GM19238 (cell line): Measurements from ENCODE around the gene FYCO1.
A peak's percentile ranks its signal among the peaks of the same experiment; 100 is the strongest.

Experiments
- DNase-seq: peaks from one replicate; pipeline ENCODE4 v3.0.0; 2011; ENCODE audit warnings: low spot score; ENCODE audit not compliant: insufficient read length

Gene FYCO1

DNA sequence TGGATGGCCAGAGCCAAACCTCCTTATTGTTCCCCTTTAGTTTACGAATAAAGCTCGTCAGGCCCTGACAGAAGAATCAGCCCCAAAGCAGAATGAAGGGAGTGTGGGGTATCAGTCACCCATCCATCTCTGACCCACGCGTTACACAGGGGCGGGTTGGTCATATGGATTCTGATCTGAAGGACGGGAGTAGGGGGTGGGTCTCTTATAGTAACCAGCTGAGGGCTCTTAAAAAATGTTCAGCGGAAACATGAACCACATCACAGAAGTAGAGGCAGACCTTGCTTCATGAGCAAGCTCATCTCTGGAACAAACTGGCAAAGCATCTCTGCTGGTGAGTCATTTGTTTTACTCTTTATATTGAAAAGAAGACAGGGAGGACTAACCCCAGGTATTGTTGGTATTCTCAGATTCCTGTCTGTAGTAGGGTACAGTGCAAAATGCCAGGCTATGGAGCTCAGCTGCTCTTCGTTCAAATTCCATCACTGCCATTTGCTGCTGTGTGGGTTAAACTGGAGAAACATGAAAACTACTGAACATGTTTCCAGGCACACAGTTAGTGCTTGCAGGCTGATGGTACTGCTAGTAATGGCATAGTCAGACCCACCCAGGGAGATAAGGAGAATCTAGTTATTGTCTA is 52.3 kb downstream of the FYCO1 start, which contains the start of gene CXCR6:
TSS of gene CXCR6 (plus strand) at position 258 of the 640 bp plus-strand sequence. CDS start 3,018 bp downstream, outside the sequence.
- DNase-seq = no peak

DNA sequence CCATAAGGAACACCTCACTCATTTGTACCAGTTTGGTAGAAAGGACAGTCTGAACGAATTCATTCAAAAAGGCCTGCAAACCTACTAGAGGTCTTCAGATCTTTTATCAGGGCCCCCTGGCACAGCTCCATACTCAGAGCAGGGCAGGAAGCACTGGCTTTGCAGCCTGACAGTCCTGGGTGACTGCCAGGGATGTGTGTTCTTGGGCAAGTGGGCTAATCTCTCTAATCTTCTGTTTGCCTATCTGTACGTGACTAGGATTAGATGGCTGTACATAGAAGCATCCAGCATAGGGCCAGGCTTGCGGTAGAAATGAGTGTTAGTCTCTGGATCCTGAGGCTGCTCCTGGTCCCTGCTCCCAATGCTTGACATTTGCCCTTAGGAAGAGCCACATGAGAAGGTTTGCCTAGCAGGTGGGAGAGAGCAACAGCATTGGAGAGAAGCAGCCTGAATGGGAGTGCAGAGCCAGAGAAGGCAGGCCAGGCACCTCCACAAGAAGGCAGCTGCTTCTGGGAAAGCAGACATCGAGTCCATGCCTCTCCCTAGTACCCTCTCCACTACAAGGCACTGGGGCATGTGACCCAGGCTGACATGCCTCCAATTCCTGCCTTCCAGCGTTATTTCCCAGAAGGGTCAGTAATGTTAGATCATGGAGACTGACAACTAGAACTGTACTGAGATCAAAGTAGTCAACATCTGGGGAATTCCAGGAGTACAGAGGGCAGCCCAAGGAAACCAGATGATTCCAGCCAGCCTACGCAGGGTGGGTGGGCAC is 53.4 kb downstream of the FYCO1 start:
- DNase-seq = no peak

DNA sequence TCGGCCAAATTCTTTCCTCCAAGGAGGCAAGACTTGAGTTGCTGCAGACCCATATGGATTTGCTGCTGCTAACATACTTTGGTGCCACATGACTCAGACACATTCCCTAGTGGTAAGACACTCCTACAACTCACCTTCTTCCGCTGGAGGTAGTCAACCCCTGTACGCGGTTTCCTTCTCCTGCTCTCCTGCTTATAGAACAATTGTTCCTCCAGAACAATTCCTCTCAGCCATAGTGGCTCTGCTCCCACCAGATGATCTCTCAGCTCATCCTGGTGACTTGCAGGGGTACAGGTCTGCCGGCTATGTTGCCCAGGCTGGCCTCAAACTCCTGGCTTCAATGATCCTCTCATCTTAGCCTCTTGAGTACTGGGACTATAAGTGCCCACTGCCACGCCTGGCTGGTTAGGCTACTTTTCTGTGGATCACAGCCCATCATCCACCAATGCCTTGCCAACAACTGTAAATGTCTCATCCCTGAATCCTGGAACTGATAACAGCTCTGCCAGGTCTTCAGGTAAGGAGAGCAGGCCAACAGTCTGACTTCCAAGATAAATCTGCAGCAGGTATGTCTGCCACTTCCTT is 54.8 kb downstream of the FYCO1 start:
- no peak for DNase-seq

DNA sequence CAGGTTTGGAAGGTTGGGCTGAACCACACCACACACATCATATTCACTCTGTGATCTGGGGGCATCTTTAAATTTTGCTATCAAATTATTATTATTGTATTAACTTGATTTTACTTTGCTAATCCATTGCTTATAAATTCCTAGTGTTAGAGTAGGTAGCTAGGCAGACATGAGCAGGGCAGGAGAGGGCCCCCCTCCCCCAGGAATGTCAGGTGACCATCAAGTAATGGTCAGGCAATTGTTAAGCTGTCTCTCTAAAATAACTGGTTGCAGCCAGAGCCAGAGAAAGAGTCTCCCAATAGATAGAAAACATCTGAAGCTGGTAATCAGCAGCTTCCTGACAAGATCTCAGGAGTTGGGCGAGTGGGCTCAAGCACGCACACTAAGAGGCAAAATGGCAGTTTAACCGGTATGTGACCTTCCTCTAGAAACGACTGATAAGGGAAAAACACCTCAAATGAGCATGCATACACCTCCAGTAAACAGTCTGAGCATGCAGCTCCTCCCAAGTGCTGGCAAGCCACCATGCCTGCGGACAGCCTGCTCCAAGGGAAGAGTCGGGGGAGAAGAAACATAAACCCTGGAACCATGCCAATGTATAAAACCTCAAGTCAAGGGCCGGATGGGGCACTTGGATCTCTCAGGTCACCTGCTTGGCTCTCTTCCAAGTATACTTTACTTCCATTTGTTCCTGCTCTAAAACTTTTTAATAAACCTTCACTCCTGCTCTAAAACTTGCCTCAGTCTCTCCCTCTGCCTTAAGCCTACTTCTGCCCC is 55.4 kb downstream of the FYCO1 start:
- DNase-seq = no peak

DNA sequence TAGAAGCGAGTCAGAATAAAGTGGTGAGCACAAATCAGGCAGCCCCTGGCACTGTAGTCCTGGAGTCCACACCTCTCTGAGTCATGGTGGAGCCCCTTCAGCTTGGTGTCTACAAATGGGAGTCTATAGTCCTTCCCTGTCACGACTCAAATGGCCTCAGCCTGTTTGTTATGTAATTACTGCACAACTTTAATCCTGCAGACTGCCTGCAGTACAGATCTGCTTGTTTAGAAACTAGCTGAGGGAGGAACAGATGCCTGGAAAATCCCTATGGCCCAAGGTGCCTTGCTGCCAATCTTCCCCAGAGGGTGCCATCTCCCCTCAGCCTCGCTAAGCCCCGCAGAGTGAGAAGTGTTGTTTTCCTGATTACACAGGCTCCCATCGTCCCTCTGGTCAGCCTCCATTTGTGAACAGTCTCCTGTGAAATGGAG is 56.3 kb downstream of the FYCO1 start:
- DNase-seq = no peak

DNA sequence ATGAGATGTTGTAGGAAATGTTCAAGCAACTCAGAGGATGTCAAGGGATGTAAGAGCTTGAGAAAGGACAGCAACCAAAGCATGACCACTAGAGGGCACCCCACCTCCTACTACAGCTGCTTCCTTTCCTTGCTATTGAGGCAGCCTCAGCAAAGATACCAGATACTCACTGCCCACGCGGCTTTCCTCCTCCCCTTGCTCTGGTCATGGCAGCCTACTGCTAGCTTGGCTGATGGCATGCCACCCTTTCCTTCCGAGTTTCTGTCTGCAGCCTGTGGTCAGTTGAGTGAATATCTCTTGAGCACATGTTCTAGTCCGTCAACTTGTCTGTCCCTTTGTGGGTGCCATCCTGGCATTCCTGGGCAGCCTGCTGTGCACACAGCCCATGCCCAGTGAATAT is 56.8 kb downstream of the FYCO1 start:
- peak; percentile 56 for DNase-seq

DNA sequence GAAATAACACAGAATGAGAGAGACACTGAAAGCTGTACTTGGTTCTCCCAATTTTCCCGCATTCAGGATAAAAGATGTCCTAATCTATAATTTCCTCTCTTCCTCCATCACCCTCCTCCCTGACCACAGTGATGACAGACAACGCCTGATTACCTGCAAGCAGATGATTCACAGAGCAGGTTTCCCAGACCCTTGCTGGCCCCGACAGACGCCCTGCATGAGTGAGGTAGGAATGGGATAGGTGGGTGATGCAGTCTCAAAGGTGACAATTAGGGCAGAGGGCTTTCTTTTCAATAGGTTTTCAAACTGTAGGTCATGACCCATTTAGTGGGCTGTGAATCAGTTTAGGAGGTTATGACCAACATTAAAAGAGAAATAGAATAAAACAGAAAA is 57.6 kb downstream of the FYCO1 start:
- DNase-seq = no peak

DNA sequence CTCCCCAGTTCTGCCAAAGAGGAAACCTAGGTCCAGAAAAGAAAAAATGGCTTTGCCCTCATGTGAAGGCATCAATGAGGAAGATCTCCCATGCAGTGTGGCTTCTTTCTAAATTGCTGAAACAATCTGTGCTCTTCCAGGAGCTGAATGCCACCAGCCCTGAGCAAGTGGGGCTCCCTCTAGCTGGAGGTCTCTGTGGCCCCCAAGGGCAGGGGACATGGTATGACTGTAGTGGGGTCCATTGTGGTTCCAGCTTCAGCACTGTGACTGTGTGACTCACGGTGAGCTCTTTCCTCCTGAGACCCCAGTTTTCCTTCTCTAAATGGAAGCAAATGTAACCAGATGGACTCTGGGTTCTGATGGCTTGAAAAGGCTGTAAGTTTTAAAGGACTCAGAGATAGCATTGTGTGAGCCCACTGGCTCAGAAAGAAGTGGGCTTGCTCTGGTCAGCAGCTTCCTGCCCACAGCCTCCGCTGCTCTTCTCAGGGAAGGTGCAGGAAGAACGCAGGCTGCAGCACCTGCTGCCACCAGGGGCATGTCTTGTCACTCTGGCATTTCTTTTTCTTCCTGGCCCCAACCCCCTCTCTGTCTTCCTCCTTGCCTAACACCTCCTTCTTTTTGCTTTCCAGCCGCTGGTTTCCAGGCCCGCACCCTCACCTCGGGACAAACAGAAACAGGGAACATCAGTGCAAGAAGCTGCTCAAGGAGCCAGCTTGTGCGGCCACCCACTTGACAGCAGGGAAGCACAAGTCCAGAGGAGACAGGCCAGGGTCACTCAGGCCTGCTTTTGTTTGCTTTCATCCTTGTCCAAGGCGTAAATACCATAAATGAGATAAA is 58.2 kb downstream of the FYCO1 start:
- DNase-seq = no peak

DNA sequence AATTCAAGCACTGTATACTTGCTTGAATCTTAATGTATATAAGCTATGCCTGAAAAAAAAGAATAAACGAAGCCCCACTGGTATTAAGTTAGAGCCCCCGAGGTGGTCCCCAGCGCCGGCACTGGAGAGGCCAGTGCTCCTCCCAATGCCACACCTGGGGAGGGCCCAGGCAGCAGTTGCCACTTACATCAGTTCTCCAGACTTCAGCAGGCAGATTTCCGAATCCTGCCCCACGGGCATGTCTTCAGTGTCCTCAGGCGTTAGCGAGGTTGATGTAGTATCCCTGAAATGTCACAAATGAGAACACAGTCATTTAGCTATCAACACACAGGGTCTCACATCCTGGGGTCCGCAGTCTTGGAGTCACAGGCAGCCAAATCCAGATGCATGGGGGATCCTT is 59.4 kb downstream of the FYCO1 start:
- no peak for DNase-seq

DNA sequence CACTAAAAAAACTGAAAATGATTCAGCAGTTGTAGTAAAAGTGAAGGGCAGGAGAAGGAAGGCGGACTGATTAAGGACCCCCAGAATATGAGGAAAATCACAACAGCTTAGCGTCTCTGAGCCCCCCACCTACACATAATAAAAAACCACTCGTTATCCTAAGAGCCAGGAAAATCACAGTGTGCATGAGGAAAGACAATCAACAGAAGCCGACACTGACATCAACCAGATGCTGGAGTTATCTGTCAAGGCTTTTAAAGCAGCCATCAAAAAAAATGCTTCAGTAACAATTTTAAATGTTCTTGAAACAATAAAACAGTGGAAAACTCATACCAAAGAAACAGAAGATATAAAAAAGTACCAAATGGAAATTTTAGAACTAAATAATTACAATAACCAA is 62.0 kb downstream of the FYCO1 start:
- no peak for DNase-seq

DNA sequence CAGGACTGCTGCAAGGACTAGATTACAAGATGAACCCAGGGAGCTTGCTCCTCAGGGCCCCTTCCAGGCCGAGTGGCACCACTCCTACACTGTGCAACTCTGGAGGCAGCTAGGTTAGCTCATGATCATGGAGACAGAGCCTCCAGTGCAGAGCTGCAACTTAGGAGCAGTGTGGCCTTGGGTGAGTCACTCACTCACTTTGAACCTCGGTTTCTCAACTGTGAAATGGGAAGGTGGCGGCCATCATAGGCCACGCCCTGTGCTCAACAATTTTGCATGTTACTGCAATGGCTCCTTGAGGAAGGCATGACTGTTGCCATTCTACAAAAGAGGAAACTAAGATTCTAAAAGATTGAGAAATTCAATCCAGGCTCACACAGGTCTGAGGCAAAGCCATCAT is 63.5 kb downstream of the FYCO1 start:
- DNase-seq = no peak

DNA sequence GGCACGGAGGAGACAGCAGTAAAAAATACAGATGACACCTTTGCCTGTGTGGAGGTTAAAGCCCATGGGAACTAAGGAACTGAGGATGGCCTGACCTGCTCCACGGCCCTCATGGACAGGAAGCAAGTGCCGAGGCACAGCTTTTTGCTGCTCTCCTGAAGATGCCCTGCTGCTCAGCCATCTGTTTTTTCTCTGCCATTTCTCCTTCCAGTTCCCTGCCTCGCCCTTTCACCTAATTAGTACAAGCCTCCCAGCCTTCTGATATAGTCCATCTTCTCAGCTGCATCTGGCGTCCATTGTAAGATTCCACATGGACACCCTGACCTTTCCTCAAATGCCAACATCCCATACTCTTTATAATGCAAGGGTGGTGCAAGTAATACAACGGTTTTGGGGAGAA is 64.1 kb downstream of the FYCO1 start:
- DNase-seq = no peak

DNA sequence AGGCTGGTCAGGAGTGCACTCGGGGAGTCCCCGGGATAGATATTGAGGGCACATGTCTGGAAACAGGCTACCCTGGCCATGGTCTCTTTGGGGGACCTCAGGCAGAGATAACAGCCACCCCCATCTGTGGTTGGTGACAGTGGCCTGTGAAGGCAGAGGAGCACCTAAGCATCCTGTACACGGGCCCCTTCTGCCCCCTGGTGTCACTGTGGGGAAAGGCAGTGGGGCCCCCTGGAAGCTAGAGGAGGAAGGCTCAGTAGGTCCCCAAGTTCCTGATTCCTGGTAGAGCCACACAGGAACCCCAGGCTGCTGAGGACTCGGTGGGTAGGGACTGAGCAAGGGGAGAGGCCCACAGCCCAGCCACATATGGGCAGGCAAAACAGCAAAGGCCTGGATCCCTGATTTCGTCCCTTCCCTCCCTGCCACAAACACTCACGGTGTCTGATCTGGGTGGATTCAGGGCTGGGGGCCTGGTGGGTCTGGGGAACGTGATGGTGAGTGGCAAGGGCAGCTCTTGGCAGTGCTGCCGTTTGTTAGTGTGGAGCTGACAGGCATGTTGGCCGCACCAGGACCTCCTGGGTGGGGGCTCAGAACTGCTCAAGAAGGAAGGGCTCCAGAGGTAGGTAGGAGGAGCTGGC is 66.5 kb downstream of the FYCO1 start:
- DNase-seq = peak; percentile 80

DNA sequence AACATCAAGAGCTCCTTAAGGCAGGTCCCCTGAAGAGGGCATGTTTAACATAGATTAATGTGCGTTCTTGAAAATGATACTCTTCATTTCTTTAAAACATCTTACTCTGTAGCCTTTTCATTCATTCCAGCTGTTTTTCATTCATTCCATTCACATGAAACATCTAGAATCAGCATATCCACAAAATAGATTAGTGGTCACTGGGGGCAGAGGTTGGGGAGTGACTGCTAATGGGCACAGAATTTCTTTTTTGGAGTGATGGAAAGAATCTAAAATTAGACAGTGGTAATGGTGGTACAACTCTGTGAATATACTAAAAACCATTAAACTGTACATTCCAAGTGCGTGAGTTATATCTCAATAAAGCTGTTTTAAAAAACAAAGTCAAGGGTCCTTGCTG is 67.7 kb downstream of the FYCO1 start:
- DNase-seq = no peak

DNA sequence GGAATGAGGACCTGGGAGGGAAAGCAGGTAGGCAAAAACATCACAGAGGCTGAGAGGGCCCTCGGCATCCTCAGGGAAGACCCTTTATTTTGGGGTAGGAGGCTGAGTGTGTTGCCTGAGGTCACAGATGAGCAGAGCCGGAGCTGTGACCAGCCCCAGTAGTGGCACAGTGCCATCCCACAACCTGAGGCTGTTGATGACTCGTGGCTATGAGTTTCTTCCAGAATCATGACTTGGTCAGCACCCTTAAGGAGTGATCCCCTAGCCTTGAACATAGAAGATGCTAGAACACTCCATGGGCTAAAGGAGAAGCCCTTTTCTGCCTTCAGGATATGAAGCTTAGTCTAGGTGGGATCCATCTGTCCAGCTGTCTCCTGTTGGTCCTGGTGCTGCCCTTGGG is 71.9 kb downstream of the FYCO1 start:
- no peak for DNase-seq

DNA sequence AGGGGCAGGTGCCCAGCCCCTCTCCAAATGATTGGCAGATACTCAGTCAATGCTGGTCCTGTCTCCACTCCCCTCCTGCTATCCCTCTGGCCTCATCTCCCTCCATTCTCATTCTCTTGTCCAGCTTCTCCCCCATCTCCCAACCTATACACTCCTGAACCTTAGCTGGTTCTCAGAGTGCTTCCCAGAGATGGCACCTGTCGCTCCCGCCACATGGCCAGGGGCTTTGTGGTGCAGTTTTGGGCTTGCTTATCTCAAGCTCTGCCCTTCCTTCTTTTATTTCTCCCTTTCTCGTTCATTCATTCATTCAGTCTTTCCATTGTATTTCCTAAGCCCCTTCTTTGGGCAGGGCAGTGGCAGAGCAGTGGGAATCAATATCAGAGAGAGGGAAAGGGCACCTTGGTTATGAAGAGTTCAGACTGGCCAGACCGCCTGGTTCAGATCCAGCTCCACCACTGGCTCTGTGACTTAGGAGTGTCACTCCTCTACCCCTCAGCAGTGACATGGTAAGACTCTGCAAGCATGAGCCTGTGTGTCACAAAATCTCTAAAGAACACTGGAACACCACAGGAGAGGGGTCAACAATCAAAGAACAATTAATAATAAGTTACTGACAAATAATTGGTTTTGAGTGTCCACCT is 72.6 kb downstream of the FYCO1 start:
- no peak for DNase-seq

DNA sequence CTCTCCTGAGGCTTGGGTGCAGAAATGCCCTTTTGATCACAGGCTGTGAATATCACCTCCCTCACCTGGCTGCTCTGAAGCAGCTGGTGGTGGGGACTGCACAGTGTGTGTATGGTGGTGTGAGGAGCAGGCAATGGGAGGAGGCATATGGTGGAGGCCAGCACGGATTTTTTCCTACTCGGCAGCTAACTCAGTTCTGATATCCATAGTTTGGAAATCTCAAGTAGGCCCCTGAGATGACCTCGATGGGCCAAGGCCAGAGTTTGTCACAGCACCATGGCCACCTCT is 73.6 kb downstream of the FYCO1 start:
- DNase-seq = no peak

DNA sequence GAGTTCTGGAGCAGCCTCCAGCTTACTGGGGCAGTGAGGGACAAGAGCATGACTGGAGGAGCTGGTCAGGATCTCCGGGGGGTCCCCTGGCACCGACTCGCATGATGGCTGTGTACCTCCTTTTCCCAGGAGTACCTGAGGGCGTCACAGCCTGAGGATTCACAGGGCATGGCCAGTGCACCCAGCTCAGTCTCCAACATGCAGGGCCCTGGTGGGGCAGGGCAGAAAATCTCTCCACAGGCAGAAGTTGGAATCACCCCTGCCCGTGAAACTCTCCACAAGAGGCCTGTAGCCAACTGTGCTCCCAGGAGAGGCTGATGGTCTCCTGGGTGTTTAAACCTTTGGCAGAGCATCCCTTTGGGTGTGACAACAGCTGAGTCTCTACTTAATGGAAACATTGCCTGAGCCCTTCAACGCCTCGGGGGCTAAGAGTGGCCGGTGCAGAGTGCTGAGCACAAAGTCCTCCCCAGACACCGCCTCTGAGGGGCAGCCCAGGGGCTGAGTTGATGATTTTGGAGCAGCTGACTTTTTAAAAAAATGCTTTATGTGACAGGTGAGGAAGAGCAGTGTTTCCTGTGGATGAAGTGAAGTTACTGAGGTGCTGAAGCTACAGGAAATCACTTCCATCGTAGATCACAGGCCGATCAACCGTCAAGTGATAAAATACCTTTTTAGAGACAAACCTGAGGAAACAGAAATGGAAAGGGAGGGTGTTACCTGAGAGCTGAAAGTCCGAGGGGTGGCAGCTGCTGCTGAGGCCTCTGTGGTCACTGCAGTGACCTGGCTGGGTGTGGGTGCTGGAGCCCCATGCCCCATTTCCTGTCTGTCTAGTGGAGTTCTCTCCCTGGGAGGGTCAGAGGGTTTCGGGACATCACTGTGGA is 74.2 kb downstream of the FYCO1 start:
- DNase-seq = no peak
